ENCODE data around the gene KIF25. TPM values are rescaled to one million over a fixed set of nuclear protein-coding genes. Genes with fewer than 3 reads are reported as not detected.

Gene KIF25
- total RNA-seq, 1 experiment from 2014 or later, result 0.59 TPM

DNA sequence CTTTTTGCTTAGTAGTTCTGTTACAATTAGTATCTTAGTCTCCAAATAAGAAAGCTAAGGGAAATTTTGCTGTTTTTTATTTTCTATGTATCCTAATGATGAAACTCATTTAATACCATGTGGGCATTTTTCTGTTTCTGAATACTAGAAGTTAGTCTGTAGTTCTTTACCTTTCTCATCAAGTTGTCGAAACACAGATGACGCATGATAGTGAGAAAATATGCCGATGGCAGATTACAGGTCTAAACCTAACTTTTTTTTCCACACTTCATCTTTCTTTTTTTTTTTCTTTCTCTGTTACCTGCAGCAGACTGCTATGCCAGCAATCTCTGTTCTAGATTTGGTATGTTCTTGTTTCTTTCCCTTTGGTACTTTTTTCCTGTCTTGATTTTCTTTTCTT, 43.3 kb upstream of the KIF25 start:
- Histone ChIP-seq H3K79me2 (ENCODE audit: insufficient read depth, low read length) (no peaks in the 10 kb centered on the region), H3K14ac (ENCODE audit: insufficient read depth, low read length) (no peak overlapping the region), H2AFZ (ENCODE audit: low read length) (no peak overlapping the region), H3K4me1 (ENCODE audit: insufficient read depth, low read length) (no peaks in the 10 kb centered on the region), H3T11ph (ENCODE audit: low read length) (no peak overlapping the region), H3K23me2 (ENCODE audit: insufficient read length, low read depth, low read length, poor library complexity, severe bottlenecking) (no peaks in the 10 kb centered on the region), H3K18ac (ENCODE audit: insufficient read length, low read depth, low read length) (no peak overlapping the region), H4K8ac (replicated peaks; ENCODE audit: insufficient read length, low read depth, low read length) (no peak overlapping the region), H4K5ac (ENCODE audit: insufficient read length, low read depth, low read length) (no peak overlapping the region), H2BK12ac (ENCODE audit: insufficient read length, low read depth, low read length) (no peak overlapping the region), H3K4ac (ENCODE audit: low read depth, low read length) (no peak overlapping the region), H3K27ac (ENCODE audit: insufficient read length, low read depth, low read length) (no peak overlapping the region), H2BK20ac (ENCODE audit: low read depth, low read length, poor library complexity, severe bottlenecking) (no peak overlapping the region), H3K56ac (ENCODE audit: insufficient read length, low read depth, low read length) (no peak overlapping the region), H3K23ac (ENCODE audit: insufficient read length, low read depth, low read length) (no peak overlapping the region), H2BK5ac (ENCODE audit: insufficient read length, low read length) (no peak overlapping the region), H3K9ac (ENCODE audit: extremely low read depth, insufficient read length, low read length) (no peak overlapping the region), H3K27me3 (ENCODE audit: insufficient read depth, low read length) (no peaks in the 10 kb centered on the region; the same call in 1 of the 2 replicates), H3K4me2 (ENCODE audit: insufficient read depth, insufficient read length, low read length) (no peak overlapping the region), H2BK120ac (ENCODE audit: low read depth, low read length, poor library complexity, severe bottlenecking) (no peak overlapping the region), H3K79me1 (ENCODE audit: insufficient read depth, low read depth, low read length, poor library complexity, severe bottlenecking) (peaks cover 3% of the 10 kb centered on the region), H4K91ac (ENCODE audit: insufficient read length, low read depth, low read length) (no peak overlapping the region), H2AK5ac (ENCODE audit: insufficient read length, low read length) (no peak overlapping the region), H4K20me1 (ENCODE audit: control insufficient read depth, insufficient read depth, insufficient read length) (no peaks in the 10 kb centered on the region), H3K9me3 (ENCODE audit: control insufficient read depth, low read depth, low read length) (no peaks in the 10 kb centered on the region), H2BK15ac (ENCODE audit: low read depth, low read length) (no peak overlapping the region)
- Mint-ChIP-seq H3K36me3 (ENCODE audit: insufficient read depth in 1 of 3, low read depth in 3 of 3) (peaks cover 33 to 55% (median 54%) of the 10 kb centered on the region in 3 experiments), H3K27me3 (ENCODE audit: low read depth) (no peaks in the 10 kb centered on the region), H3K9me3 (no peaks in the 10 kb centered on the region), H3K4me3 (no peak overlapping the region), H3K4me1 (peaks cover 0 to 3% of the 10 kb centered on the region in 2 experiments; a peak in 1 of 4 replicates), H3K27ac (peak overlapping the region in 2 of 3 experiments; percentile 11 to 68; a peak in 3 of 7 replicates)
- no peak for DNase-seq
- TF ChIP-seq, protein P1, sequence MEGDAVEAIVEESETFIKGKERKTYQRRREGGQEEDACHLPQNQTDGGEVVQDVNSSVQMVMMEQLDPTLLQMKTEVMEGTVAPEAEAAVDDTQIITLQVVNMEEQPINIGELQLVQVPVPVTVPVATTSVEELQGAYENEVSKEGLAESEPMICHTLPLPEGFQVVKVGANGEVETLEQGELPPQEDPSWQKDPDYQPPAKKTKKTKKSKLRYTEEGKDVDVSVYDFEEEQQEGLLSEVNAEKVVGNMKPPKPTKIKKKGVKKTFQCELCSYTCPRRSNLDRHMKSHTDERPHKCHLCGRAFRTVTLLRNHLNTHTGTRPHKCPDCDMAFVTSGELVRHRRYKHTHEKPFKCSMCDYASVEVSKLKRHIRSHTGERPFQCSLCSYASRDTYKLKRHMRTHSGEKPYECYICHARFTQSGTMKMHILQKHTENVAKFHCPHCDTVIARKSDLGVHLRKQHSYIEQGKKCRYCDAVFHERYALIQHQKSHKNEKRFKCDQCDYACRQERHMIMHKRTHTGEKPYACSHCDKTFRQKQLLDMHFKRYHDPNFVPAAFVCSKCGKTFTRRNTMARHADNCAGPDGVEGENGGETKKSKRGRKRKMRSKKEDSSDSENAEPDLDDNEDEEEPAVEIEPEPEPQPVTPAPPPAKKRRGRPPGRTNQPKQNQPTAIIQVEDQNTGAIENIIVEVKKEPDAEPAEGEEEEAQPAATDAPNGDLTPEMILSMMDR (conservative IDR thresholded peaks at IDR 0.05), result no peak
- no CpG with 5 or more reads among the region's 3 CpGs for WGBS (ENCODE audit: extremely low coverage, insufficient read length, low lambda C conversion rate)

All from H9 (cell line).